ENCODE results near the gene KLK7. TPM values are rescaled to one million over a fixed set of nuclear protein-coding genes. Genes with fewer than 3 reads are reported as not detected.
"Not testable (repeated sequence)": the region's sequence is repeated elsewhere in the genome, so short reads cannot be mapped to it uniquely, and the experiment has no call there.

The KLK7 gene
- polyA plus RNA-seq, 4 donors: 4.1 to 23.3 (median 4.6) TPM

- no peak for DNase-seq (ENCODE audit: low read depth in 4 of 4, low spot score in 3 of 4)
Observed at GRCh38 chr19:51012661-51013190, 29.0 kb upstream of the KLK7 start.

- DNase-seq (ENCODE audit: low read depth in 4 of 4, low spot score in 3 of 4): no peak
Observed at GRCh38 chr19:51010066-51010795, 26.5 kb upstream of the KLK7 start.

GRCh38 chr19:51009061-51009891 is 25.6 kb upstream of the KLK7 start:
- no peak for DNase-seq (ENCODE audit: low read depth in 4 of 4, low spot score in 3 of 4)

GRCh38 chr19:51007488-51007887 is 23.8 kb upstream of the KLK7 start:
- no peak for DNase-seq (ENCODE audit: low read depth in 4 of 4, low spot score in 3 of 4)

- DNase-seq (ENCODE audit: low read depth in 4 of 4, low spot score in 3 of 4): no peak
Observed at GRCh38 chr19:51006406-51006805, 22.7 kb upstream of the KLK7 start.

GRCh38 chr19:51005248-51005647 is 21.5 kb upstream of the KLK7 start:
- no peak for DNase-seq (ENCODE audit: low read depth in 4 of 4, low spot score in 3 of 4)

- no peak for DNase-seq (ENCODE audit: low read depth in 4 of 4, low spot score in 3 of 4)
Observed at GRCh38 chr19:51003316-51003715, 19.6 kb upstream of the KLK7 start.

GRCh38 chr19:51002542-51003311 is 19.0 kb upstream of the KLK7 start:
- no peak for DNase-seq (ENCODE audit: low read depth in 4 of 4, low spot score in 3 of 4)

GRCh38 chr19:51002089-51002532 is 18.4 kb upstream of the KLK7 start:
- no peak for DNase-seq (ENCODE audit: low read depth in 4 of 4, low spot score in 3 of 4)

GRCh38 chr19:51001515-51001914 is 17.8 kb upstream of the KLK7 start, which contains the start of gene KLK8:
Gene KLK8 (minus strand): TSS chr19:51001604. CDS start chr19:51001167, 437 bp downstream.
- DNase-seq (ENCODE audit: low read depth in 4 of 4, low spot score in 3 of 4): no peak

GRCh38 chr19:51000981-51001380 is 17.3 kb upstream of the KLK7 start:
- DNase-seq (ENCODE audit: low read depth in 4 of 4, low spot score in 3 of 4): no peak

GRCh38 chr19:51000426-51000825 is 16.7 kb upstream of the KLK7 start:
- DNase-seq (ENCODE audit: low read depth in 4 of 4, low spot score in 3 of 4): no peak

- no peak for DNase-seq (ENCODE audit: low read depth in 4 of 4, low spot score in 3 of 4)
Observed at GRCh38 chr19:50998686-50999085, 15.0 kb upstream of the KLK7 start.

- no peak for DNase-seq (ENCODE audit: low read depth in 4 of 4, low spot score in 3 of 4)
Observed at GRCh38 chr19:50998061-50998460, 14.3 kb upstream of the KLK7 start.

- no peak for DNase-seq (ENCODE audit: low read depth in 4 of 4, low spot score in 3 of 4)
Observed at GRCh38 chr19:50994129-50994528, 10.4 kb upstream of the KLK7 start.

GRCh38 chr19:50992666-50993035 is 8.9 kb upstream of the KLK7 start:
- DNase-seq (ENCODE audit: low read depth in 4 of 4, low spot score in 3 of 4): no peak

GRCh38 chr19:50984416-50984815 is 699 bp upstream of the KLK7 start:
- DNase-seq (ENCODE audit: low read depth in 4 of 4, low spot score in 3 of 4): not testable (repeated sequence)

GRCh38 chr19:50982186-50982585 is 1.5 kb downstream of the KLK7 start:
- no peak for DNase-seq (ENCODE audit: low read depth in 4 of 4, low spot score in 3 of 4)

- no peak for DNase-seq (ENCODE audit: low read depth in 4 of 4, low spot score in 3 of 4)
Observed at GRCh38 chr19:50981587-50982146, 2.0 kb downstream of the KLK7 start.

- DNase-seq (ENCODE audit: low read depth in 4 of 4, low spot score in 3 of 4): no peak
Observed at GRCh38 chr19:50980208-50980607, 3.5 kb downstream of the KLK7 start.

- DNase-seq (ENCODE audit: low read depth in 4 of 4, low spot score in 3 of 4): no peak
Observed at GRCh38 chr19:50979758-50980157, 4.0 kb downstream of the KLK7 start.

Data from left renal pelvis (tissue), 4 donors.